AG08395 (cell line): Measurements from ENCODE around the gene CCDC18.
"Not testable (repeated sequence)": the region's sequence is repeated elsewhere in the genome, so short reads cannot be mapped to it uniquely, and the experiment has no call there.

Experiments used
- DNase-seq: peaks from one replicate; pipeline ENCODE4 v3.0.0; 2012; ENCODE audit warnings: mixed read lengths, low spot score

The CCDC18 gene

GRCh38 chr1:93177991-93178390, 2.5 kb upstream of the CCDC18 start:
- peak; percentile 4 for DNase-seq

DNA sequence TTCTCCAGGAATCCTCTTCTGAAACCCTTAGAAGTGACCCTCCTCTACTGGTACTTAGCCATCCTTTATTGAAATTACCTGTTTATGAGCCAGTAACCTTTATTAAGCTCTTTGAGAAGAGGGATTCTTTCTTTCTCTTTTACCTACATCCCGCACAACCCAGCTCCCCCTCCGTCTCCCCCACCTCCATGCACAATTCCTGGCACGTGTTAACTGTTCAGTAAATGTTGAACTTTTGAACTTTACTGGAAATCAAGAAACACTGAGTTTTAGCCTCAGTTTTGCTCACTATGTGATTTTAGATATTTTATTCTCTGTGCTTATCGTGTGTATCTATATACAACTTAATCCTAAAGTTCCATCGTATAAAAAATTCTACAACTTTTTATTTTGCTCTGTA, 2.1 kb upstream of the CCDC18 start:
- no peak for DNase-seq

- peak; percentile 94 for DNase-seq
Measured at GRCh38 chr1:93179886-93180722, 420 bp upstream of the CCDC18 start, which contains the start of gene TMED5. TSS of gene TMED5 (minus strand) at chr1:93180413. CDS start at chr1:93180242, 171 bp downstream.

- DNase-seq, result no peak
Measured at GRCh38 chr1:93186667-93187066, 6.1 kb downstream of the CCDC18 start.

DNA sequence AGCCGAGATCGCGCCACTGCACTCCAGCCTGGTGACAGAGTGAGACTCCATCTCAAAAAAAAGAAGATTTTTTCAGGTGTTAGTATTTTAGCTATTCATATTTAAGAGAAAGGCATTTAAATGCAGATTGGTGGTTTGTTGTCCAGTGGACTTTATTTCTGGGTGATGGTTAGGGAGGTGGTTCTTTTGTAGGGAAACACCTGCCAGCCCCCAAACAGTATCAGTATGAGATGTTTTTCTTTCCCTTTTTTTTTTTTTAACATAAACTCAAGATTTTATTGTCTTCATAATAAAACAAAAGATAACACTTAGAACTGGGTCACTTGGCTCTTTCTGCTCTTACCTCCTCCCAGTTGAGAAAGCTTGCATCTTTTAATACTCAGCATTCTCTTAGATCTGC, 9.9 kb downstream of the CCDC18 start:
- DNase-seq, result no peak

- no peak for DNase-seq
Measured at GRCh38 chr1:93194231-93194990, 13.9 kb downstream of the CCDC18 start.

- DNase-seq, result no peak
Measured at GRCh38 chr1:93196591-93196990, 16.1 kb downstream of the CCDC18 start.

GRCh38 chr1:93199150-93199549, 18.6 kb downstream of the CCDC18 start:
- no peak for DNase-seq

- no peak for DNase-seq
Measured at GRCh38 chr1:93200086-93200620, 19.6 kb downstream of the CCDC18 start.

GRCh38 chr1:93200714-93201113, 20.2 kb downstream of the CCDC18 start:
- no peak for DNase-seq

DNA sequence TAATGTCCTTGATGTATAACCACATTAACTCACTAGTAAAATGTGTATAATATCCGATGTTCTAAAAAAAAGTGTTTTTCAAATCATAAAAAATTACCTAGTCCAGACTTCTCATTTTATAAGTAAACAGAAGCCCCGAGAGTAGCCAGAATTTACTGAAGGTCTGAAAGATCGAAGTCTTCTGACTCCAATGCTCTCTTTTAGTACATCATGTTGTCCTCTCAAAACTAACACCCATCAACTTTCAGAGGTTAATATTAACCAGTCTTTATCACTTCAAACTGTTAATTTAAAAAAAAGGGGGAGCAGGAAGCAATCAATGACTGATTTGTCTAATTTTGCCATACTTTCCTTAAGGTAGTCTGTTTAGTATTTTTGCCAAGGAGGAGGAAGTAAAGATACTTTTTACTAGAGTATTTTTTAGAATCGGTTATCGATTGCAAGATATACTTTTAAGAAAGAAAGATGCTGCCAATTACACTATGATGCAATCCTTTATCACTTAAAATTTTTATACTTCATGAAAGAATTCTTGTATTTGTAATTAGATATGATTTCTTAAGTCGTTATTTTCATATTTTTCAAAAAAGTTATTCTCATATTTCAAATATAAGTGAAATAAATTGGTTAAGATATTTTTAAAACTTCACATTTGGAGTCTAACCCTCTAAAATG, 25.5 kb downstream of the CCDC18 start:
- DNase-seq, result no peak

- DNase-seq, result no peak
Measured at GRCh38 chr1:93206567-93206954, 26.0 kb downstream of the CCDC18 start.

GRCh38 chr1:93207211-93207610, 26.7 kb downstream of the CCDC18 start:
- no peak for DNase-seq

DNA sequence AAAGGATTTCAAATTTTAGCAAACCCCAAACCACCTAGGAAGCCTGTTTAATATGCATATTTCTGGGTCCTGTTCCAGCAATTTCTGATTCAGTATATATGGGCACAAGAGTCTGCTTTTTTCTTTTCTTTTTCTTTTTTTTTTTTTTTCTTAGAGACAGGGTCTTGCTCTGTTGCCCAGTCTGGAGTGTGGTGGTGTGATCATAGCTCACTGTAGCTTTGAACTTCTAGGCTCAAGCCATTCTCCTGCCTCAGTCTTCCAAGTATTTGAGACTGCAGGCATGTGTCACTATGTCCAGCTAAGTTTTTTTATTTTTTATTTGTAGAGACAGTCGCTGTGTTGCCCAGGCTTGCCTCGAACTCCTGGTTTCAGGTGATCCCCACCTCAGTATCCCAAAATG, 34.8 kb downstream of the CCDC18 start:
- no peak for DNase-seq

DNA sequence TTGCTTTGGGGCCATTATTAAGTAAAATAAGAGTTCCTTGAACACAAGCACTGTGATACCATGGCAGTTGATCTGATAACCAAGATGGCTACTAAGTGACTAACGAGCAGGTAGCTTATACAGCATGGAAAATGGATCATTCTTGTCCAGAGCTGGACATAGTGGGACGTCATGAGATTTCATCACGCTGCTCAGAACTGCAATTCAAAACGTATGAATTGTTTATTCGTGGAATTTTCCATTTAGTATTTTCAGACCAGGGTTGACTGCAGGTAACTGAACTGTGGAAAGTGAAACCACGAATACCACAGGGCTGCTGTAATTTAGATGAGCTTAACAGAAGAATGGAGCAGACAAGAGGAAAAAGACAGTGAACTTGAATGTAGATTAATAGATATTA, 38.9 kb downstream of the CCDC18 start:
- DNase-seq, result no peak

DNA sequence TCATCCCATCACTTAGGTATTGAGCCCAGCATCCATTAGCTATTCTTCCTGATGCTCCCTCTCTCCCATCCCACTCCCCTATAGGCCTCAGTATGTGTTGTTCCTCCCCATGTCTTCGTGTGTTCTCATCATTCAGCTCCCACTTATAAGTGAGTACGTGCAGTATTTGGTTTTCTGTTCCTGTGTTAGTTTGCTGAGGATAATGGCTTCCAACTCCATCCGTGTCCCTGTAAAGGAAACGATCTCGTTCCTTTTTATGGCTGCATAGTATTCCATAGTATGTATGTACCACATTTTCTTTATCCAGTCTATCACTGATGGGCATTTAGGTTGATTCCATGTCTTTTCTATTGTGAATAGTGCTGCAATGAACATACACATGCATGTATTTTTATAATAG, 40.2 kb downstream of the CCDC18 start:
- not testable (repeated sequence) for DNase-seq

GRCh38 chr1:93221913-93222312, 41.4 kb downstream of the CCDC18 start:
- no peak for DNase-seq

DNA sequence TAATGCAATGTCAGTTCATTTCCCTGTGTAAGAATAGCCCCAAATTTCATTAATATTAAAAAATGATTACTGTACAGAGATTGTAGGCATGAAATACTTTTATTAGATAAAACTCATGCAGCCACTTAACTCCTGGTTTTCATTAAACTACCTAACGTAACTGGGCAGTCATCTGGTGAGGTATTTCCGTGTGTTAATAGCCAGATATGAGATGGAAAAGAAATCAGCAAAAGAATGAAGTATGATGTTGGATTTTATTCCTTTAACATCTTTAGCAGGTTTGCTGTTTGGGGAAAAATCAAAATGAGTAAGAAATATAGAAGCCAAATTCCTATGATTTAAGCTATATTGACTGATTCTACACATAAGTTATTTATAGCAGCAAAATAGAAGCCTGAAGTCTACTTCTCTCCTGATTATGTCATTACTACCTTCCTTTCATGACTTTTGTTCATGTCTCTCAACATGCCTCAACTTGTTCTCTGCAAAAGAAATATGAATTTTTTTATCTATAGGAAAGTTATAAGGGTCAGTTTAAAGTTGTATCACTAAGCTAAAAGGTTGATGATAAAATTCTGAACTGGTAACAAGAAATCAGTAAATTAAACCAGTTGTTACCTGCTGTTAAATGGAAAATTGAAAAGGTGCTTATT, 42.6 kb downstream of the CCDC18 start:
- no peak for DNase-seq

DNA sequence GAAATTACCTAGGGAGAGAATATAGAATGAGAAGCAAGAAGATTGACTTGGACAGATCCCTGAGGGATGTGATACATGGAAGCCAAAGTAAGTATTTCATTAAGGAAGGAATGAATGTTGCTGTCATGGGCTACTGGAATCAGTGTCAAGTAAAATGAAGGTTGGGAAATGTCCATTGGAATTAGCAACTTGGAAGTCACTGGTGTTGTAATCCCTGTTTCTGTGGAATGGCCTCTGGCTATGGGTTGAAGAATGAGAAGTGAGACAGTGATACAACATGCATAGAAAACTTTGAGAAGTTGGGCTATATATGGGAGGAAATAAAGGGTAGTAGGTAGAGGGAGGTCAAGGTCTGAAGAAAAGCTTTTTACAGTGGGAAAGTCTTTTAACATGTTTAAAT, 54.7 kb downstream of the CCDC18 start:
- DNase-seq, result no peak

DNA sequence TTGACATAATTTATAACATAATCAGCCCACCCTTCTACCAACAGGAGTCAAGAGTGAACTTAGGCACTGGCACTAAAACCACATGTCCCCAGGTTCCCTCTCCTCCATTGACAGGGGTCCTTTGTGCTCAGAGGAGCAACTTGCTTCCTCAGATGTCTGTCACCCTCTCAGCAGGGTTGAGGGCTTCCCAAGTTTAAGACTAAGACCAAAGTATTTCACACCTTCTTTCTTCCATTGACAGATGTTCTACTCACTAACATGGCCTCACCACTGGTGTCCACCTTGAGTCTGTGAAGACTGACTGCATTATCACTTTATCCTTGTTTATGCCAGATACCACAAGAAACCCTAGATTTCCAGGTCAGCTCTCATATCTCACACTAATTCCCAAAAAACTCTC, 56.5 kb downstream of the CCDC18 start:
- DNase-seq, result no peak

DNA sequence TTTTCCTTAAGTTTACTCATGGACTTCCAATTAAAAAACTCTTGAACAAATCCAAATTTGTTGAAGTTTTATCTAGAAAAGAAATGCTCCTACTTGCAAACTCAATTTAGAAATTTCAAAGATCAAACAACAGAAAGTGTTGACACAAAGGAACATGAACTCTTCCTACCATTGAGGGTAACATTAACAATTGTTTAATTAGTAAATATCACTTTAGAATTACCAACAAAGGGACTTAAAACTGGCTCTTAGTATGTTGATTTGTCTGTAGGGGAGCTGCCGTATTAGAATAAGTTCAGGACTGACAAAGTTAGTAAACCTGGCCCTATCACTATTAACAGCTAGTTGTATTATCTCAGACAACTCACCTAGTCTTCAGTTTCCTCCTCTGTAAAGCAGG, 57.9 kb downstream of the CCDC18 start:
- DNase-seq, result no peak

DNA sequence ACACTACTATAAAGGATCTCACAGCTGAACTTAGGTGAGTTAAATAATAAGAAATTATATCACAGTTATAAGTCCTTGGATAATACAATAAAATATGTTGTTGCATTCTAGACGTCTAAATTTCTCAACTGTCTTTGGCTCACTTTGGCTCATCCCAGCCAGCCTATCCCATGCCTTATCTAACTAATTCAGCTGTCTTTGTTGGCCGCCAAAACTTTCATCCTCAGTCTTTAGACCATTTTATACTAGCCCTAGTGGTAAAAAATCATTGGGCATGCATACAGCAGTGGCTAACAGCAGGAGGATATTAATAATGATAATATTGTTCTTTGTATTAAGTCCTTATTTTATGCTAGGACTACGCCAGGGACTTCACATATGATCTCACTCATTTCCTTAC, 59.3 kb downstream of the CCDC18 start:
- DNase-seq, result no peak
